Subcutaneous abdominal adipose tissue (tissue), 5 donors: Measurements from ENCODE around the gene TMEM215.

Experiments used
- H3K27ac ChIP-seq: one replicate; pipeline ENCODE4 v1.7.0; 2013; ENCODE audit warnings: low read depth, mild to moderate bottlenecking, inconsistent platforms, low read length, moderate library complexity
- H3K27me3 ChIP-seq, 5 donors: one replicate each; pipeline ENCODE4 v1.7.0; 2013; ENCODE audit warnings: low read length in 5 of 5, inconsistent platforms in 1 of 5; ENCODE audit not compliant: control insufficient read depth in 5 of 5, insufficient read depth in 4 of 5
- H3K36me3 ChIP-seq, 5 donors: one replicate each; pipeline ENCODE4 v1.7.0; 2013; ENCODE audit warnings: low read length in 5 of 5; ENCODE audit not compliant: control insufficient read depth in 5 of 5, insufficient read depth in 5 of 5
- H3K4me1 ChIP-seq, 5 donors: one replicate each; pipeline ENCODE4 v1.7.0; 2013; ENCODE audit warnings: low read length in 5 of 5, mild to moderate bottlenecking in 3 of 5, moderate library complexity in 1 of 5; ENCODE audit not compliant: control insufficient read depth in 5 of 5, insufficient read depth in 5 of 5
- H3K4me3 ChIP-seq, 5 donors: one replicate each; pipeline ENCODE4 v1.7.0; 2013; ENCODE audit warnings: low read length in 5 of 5, low read depth in 1 of 5
- H3K9ac ChIP-seq, 5 donors: one replicate each; pipeline ENCODE4 v1.7.0; 2013; ENCODE audit warnings: low read length in 5 of 5, mild to moderate bottlenecking in 4 of 5, moderate library complexity in 3 of 5
- H3K9me3 ChIP-seq, 5 donors: one replicate each; pipeline ENCODE4 v1.7.0; 2013; ENCODE audit warnings: low read length in 5 of 5; ENCODE audit not compliant: control insufficient read depth in 5 of 5
- donor health status: healthy.
- donor health status: healthy.
- donor health status: healthy.
- donor health status: healthy.
- donor health status: healthy.

TMEM215 gene

GRCh38 chr9:32825203-32825602 lies 41.9 kb downstream of the TMEM215 start:
- Histone ChIP-seq H3K36me3 (no peaks in the 10 kb centered on the region), H3K4me1 (no peaks in the 10 kb centered on the region), H3K27ac (no peak overlapping the region), H3K4me3 (no peak overlapping the region), H3K27me3 (peaks cover 0 to 2% (median 0%) of the 10 kb centered on the region in 5 donors), H3K9ac (no peak overlapping the region), H3K9me3 (no peaks in the 10 kb centered on the region)

- Histone ChIP-seq H3K36me3 (no peaks in the 10 kb centered on the region), H3K9me3 (no peaks in the 10 kb centered on the region), H3K4me1 (no peaks in the 10 kb centered on the region), H3K27me3 (peaks cover 0 to 2% (median 0%) of the 10 kb centered on the region in 5 donors), H3K9ac (no peak overlapping the region), H3K4me3 (no peak overlapping the region), H3K27ac (no peak overlapping the region)
These were observed 45.5 kb downstream of the TMEM215 start for GRCh38 chr9:32828861-32829260.

- Histone ChIP-seq H3K36me3 (no peaks in the 10 kb centered on the region), H3K9ac (no peak overlapping the region), H3K4me3 (no peak overlapping the region), H3K27ac (no peak overlapping the region), H3K4me1 (no peaks in the 10 kb centered on the region), H3K9me3 (no peaks in the 10 kb centered on the region), H3K27me3 (peaks cover 0 to 2% (median 0%) of the 10 kb centered on the region in 5 donors)
These were observed 49.0 kb downstream of the TMEM215 start for GRCh38 chr9:32832346-32832745.
